NCI-H2107 treated with DMSO at 0.1 percent for 48 hours (cell line): ENCODE results near the gene CCDC158.
"Not testable (repeated sequence)": the region's sequence is repeated elsewhere in the genome, so short reads cannot be mapped to it uniquely, and the experiment has no call there.

Experiments used
- DNase-seq: peaks from one replicate; lab custom pipeline; 2025; ENCODE audit not compliant: unreplicated experiment; lab: John Stamatoyannopoulos, UW

CCDC158 gene

DNA sequence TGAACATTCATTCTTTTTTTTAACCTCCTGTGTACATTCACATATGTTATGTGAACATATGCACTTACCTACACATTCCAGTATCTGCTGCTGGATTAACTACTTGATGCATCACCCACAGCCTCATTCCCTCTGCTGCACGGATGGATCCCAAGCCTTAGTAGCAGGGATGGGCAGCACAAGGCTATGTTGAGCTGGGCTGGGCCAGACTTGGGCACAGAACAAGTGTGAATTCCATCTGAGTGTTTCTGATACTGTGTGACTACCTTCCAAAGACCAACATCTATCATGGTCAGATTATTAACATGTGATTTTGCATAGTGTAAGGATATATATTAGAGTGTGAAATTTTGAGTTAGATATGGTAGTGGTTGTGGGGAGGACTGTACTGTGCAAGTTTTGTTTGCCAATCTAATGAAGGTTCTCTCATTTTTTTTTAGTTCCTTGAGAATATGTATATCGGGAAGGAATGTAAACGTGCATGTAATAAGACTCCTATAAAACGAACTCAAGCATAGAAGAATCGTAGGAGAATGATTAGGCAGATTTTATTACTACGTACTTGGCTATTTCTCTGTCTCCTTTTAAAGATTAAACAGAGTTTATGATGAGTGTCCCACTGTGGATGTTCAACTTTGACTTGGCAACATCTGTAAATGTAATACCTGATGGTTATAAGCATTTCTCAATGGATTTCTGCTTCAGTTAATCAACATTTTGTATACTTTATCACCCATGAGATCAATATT, 137.8 kb downstream of the CCDC158 start:
- no peak for DNase-seq

DNA sequence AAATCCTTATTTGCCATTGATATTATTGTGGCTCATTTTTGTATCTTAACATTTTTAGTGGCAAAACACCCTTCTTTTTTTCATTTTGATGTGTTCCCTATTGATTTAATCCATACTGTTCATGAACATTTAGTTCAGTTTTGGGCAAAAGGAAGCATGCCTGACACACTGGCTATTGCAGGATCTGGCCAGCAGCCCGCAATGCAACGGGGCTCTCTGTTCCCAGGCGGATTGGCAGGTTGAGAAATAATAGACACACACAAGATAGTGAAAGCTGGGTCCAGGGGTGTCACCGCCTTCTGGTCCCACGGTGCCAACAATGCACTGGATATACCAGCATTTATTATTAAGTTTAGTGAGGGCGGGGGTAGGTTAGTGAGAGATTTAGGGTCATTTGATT, 139.3 kb downstream of the CCDC158 start:
- DNase-seq, result not testable (repeated sequence)

DNA sequence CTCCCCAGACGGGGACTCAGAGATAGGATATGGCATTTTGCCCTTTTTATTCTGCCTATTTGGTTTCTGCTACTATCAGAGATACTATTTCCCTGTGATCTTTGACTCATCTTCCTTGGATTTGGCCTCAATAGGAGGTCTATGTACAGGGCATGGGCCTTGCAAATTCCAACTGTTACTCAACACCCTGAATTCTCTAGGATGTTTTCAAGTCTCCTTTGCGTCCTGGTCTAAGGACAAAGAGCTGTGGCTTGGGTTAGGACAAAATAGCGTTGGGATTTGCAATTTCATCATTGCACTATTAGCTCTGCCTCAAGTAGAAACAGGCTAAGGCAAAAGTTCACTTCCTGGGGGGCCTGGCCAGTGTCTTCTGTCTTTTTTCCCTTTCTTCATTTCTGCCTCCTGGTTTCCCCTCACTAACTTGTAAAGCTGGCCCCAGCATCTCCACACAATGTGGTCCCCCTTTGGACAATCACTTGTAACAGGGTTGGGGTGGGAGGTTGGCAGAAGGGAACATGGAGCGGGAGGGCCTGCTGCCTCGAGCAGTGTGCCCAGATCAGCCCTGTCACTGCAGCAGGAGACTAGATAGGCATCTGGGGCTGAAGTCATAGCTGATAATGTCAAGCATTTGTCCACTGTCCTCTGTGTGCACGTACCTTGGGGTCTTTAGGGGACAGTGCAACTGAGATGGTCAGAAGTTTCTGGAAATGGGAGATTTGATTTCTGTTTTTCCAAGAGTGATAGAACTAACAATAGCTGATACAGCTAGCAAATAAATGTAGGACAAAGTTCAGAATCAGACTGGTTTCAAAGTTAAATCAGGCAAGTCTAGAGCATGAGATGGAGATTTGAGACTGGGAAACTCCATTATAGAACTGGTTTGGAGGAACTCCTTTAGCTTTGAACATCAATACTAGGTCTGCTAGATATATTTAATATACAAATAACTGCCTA, 140.2 kb downstream of the CCDC158 start:
- DNase-seq, result no peak

DNA sequence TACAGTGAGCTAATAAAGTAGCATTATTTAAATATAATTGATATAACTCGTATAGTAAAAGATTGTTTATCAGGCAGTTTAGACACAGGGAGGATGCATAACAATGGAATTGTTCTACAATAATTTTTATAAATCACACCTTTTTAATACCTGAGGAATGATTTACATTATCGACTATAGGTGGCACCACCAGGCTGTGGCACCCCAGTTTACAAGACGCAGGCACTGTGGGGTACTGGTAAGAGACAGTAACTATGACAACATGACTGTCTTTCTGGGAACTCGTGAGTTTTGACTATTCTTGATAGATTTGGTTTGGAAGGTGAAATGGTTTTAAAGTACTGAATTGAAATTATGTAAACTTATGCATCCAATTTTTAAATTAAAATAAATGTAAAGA, 141.5 kb downstream of the CCDC158 start:
- DNase-seq, result no peak

DNA sequence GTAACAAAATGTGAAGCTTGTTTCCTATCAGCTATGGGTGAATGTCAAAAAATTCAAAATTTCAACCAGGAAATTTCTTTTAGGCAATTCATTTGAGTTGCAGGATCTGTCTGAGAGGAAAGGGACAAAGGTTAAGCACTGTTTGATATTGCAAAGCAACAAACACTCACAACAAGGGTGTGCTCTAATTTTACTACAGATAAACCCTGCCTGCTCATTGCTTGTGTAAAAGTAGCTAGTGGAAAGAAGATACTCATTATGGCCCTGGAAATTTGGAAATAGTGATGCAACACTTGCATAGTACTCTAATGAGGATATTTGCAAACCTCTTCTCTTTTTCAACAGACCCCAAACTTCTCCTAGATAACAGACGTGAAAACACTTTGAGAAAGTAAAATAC, 142.4 kb downstream of the CCDC158 start:
- no peak for DNase-seq

DNA sequence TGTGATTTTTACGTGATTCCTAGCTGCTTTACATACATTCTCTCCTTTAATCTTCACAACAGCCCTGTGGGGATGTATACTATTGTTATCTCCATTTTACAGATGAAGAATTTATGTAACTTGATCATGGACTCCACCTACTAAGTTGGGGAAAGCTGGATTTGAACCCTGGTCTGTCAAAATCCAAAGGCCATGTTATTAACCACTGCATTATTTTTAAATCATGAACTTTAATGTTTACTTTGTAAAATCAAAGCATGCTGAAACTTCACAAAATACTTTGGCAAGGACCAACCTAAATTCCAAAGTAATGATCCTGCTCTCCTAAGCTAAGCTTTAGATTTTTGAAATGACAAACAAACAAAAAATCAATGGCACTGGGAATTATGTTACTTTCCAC, 143.3 kb downstream of the CCDC158 start:
- no peak for DNase-seq

DNA sequence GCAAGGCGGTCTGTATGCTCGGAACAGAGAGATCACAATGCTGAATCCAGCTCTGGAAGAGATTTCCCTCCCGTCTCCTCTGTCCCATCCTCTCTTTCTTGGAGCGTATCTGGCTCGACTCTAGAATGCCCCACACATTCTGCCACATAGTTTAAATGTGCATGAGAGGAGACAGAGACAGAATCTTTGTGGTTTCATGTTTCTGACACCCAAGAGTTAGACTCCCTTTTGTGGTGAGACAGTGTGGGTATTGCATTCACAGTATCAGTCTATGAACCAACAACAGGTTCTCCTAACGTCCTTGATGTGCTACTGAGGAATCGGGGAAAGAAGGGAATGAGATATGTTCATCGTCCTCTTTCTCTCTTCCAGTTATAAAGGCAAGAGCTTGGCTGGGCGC, 144.1 kb downstream of the CCDC158 start:
- DNase-seq, result no peak

DNA sequence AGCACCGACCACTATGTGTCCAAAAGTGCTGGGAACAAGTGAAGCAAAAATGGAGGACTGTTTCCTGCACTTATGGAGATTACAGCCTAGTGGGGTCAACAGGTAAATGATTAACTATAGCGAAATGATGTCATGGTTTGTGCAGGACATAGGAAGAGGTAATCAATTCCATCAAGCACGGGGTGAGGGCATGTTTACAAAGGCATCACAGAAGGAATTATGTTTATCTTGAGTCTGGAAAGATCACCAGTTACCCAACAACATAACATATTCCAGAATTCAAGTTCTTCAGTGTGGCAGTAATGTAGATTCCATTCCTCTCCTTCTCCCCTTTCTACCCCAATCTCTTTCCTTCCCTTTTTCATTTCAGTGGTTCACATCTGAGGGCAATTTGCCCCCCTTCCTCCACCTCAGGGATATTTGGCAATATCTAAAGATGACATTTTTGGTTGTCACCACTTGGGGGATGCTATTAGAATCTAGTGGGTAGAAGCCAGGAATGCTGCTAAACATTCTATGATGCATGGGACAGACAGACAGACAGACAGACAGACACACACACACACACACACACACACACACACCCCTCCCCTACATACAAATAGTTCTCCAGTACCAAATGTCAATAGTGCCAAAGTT, 145.3 kb downstream of the CCDC158 start:
- no peak for DNase-seq

DNA sequence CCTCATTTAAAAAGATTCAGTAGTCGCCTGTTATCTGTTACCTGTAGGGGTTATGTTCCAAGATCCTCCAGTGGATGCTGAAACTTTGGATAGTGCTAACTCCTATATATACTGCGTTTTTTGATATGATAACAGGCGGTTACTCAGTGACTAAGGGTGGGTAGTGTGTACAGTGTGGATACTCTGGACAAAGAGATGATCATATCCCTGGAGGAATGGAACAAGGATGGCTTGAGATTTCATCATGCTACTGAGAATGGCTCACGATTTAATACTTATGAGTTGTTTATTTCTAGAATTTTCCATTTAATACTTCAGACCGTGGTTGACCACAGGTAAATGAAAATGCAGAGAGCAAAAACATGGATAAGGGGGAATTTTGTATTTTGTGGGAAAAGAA, 147.9 kb downstream of the CCDC158 start:
- no peak for DNase-seq

DNA sequence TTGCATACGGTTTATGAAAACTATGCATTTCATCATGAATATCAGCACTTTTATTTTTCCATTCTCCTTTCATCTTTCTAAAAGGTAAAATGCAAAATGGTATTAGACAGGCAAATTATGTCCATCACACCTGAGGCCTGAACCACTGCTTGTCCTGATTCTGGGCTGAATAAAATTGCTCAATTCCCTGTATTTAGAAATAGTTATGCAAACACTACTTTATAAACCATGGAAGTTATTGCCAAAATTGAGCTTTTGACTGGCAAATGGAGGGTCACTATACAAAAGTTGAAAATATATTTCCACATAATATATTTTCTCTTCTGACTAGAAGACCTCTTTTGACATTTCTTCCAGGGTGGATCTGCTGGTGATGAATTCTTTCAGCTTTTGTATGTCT, 148.4 kb downstream of the CCDC158 start:
- DNase-seq, result no peak

DNA sequence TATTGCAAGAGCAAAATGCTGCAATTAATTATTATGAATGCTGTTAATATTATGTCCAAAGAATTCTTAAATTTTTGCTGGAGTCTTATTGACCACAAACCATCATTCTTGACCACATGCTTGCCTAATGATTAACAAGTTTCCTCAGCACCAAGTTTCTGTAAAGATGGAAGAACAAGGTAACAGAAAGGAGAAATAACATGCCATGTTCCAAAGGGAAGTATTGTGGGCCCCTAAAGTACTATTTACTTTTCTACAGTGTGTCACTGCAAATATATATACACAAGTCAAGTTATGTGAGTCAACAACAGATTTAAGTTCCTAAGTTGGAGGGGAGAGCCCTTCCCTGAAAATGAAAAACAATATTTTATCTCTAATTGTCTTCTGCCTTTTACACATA, 148.9 kb downstream of the CCDC158 start:
- no peak for DNase-seq

DNA sequence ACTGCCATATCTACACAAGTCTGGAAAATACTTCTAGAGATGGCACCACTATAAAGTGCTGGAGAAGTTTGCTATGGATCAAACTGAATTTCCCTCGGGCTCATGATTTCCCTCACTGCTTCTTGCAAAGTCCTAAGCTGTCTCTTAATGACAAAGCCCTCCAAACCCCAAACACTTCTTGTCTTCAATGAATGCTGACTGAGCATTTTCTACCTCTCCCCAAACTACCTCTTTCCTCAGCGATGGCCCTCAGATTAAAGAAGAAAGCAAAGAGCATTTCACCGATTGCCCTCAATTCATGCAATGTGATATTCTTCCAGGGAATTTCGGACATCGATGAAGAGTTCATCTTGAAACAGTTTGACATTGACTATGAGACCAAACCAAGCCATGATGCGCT, 149.7 kb downstream of the CCDC158 start:
- no peak for DNase-seq

DNA sequence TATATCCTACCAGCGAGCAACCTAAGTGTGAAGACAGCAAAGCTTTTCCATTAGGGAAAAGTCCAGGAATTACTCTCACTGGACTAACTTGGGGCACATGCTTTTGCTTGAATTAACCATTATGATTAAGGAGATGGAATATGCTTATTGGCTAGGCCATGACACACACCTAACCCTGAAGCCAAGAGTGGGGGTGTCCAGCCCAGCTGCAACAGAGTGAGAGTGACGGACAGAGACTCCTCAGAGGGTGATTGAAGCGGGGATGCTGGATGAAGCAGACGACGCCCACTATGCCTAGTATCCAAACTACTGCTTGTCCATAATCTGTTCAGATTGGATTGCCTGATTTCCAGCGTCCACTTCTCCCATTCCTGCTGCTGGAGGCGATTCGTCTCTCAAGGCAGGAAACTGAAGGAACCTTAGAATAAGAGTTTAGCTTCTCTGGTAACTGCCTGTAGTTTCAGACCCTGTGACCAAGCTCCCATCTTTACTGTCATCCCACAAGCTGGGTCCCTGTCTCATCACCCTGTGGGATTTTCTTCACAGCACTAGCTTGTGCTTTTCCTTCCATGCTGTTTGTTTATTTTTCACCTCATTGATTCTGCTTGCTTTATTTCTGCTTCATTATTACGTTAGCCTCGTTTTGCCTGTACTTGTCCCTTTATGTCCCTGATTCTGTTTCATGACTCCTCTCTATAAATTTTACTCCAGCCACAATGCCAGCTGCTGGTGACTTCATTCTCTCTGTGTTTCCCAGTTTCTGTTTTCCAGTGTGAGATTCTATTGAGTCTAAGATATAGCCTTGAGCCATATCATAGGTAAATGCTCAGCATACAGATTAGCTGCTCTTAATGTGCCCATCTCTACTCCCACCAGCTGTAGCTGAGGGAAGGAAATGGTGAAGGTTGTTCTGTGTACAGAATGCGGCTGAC, 150.4 kb downstream of the CCDC158 start:
- DNase-seq, result peak; percentile 6

DNA sequence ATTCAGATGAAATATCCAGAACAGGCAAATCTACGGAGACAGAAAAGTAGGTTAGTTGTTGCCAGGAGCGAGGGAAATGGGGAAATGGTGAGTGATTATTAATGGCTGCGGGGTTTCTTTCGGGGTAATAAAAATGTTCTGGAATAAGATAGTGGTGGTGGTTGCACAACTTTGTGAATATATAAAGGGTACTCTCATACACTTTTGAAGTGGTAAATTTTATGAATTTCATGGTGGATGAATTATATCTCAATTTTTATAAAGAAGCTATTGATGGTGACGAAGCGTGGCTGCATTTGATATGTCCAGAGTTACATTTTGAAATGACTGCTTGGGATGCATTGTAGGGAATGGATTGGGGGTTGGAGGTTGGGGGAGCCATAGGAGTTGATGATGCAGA, 153.1 kb downstream of the CCDC158 start:
- no peak for DNase-seq

DNA sequence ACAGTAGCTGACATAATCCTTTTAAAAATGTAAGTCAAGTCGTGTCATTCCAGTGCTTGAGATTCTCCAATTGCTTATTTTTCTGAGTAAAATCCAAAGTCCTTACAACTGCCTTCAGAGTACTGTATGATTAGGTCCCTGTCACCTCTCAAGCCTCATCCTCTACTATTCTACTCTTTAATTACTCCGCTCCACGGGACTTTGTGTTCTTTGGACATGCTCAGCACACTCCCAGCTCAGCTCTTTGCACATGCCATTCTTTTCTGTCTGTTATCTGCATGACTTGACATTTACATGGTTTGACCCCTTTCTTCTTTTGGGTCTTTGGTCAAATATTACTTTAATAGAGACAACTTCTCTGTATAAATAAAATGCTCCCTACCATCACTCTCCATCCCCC, 154.3 kb downstream of the CCDC158 start:
- DNase-seq, result no peak

DNA sequence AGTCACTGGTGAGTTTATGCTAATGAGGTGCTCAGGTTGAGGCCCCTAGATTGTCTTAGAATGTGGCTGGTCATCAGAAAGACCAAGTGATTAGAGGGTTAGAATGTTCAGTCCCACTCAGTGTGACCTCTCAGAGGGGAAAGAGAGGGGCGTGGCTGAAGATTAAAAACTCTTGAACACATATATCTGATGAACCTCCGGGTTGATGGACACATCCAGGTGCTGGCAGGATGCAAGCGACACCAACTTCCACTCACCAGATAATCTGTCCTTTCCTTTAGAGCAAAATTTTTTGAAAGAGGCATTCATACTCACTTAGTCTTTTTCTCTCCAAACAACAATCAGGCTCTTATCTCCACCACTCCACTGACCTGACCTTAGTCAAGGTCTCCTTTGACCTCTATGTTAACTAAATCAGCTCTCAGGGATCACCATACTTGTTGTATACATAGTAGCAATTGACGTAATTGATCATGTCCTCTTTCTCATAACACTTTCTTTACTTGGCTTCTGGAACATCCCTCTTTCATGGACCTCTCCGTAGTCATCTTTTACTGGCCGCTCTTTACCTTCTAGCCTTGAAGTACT, 155.2 kb downstream of the CCDC158 start:
- no peak for DNase-seq
